Osteoblast (primary cell): ENCODE data around the gene RIC8A. TPM values are rescaled to one million over a fixed set of nuclear protein-coding genes. Genes with fewer than 3 reads are reported as not detected.

Experiments
- DNase-seq: peaks from one replicate; pipeline ENCODE4 v3.0.0; 2011; ENCODE audit warnings: low spot score, mixed read lengths; ENCODE audit not compliant: insufficient read length; ENCODE audit errors: missing footprints
- H2AFZ ChIP-seq: 2 replicates; pipeline ENCODE4 v1.6.0; 2011; ENCODE audit warnings: mild to moderate bottlenecking, low read length
- H3K27ac ChIP-seq: 2 replicates; pipeline ENCODE4 v1.5.1; 2011; ENCODE audit warnings: mild to moderate bottlenecking, low read depth, low read length, moderate library complexity
- H3K27me3 ChIP-seq: 2 replicates; pipeline ENCODE4 v1.6.0; 2012; ENCODE audit warnings: mild to moderate bottlenecking, control low read depth, inconsistent platforms, low read length, moderate library complexity; ENCODE audit not compliant: insufficient read depth
- H3K36me3 ChIP-seq: 2 replicates; pipeline ENCODE4 v1.5.1; 2011; ENCODE audit warnings: mild to moderate bottlenecking, low read length, control low read depth, moderate library complexity; ENCODE audit not compliant: insufficient read depth
- H3K4me1 ChIP-seq: 2 replicates; pipeline ENCODE4 v1.5.1; 2011; ENCODE audit warnings: mild to moderate bottlenecking, low read length, control low read depth, moderate library complexity; ENCODE audit not compliant: insufficient read depth
- H3K4me2 ChIP-seq: 2 replicates; pipeline ENCODE4 v1.6.0; 2011; ENCODE audit warnings: mild to moderate bottlenecking, low read length; ENCODE audit not compliant: insufficient read depth
- H3K4me3 ChIP-seq: fragments of 200-600 bp; sonication (generic); 3 replicates; pipeline ENCODE4 v1.5.1; 2012; ENCODE audit warnings: mild to moderate bottlenecking, low read length, inconsistent platforms; ENCODE audit not compliant: insufficient read depth
- H3K79me2 ChIP-seq: 2 replicates; pipeline ENCODE4 v1.6.0; 2012; ENCODE audit warnings: mild to moderate bottlenecking, low read length, control low read depth, inconsistent platforms; ENCODE audit not compliant: insufficient read depth
- H3K9me3 ChIP-seq: 2 replicates; pipeline ENCODE4 v1.5.1; 2011; ENCODE audit warnings: low read depth, low read length, control low read depth
- H4K20me1 ChIP-seq: 2 replicates; pipeline ENCODE4 v1.6.0; 2012; ENCODE audit warnings: mild to moderate bottlenecking, low read length, control low read depth; ENCODE audit not compliant: insufficient read depth
- CTCF ChIP-seq: IDR thresholded peaks from 2 replicates; pipeline ENCODE4 v1.5.1; 2011; ENCODE audit warnings: mild to moderate bottlenecking, low read depth, low read length, moderate library complexity; ENCODE audit errors: extremely low read depth
- total RNA-seq: library from RNA; depleted of rRNA; stranded (reverse); fragments of >200 nt; gene quantifications from 2 replicates; pipeline ENCODE4 v1.2.3, GENCODE V29; 2012

RIC8A gene
- total RNA-seq, 1 donor = 134 TPM

- no peaks in the 10 kb centered on the region for H3K27me3 ChIP-seq
- H3K4me3 ChIP-seq = no peak overlapping the region
- no peak for TF ChIP-seq CTCF
- peaks cover 38% of the 10 kb centered on the region for H3K36me3 ChIP-seq
- H2AFZ ChIP-seq = no peak overlapping the region
- no peak overlapping the region for H3K4me2 ChIP-seq
- peaks cover 57% of the 10 kb centered on the region for H3K79me2 ChIP-seq
- H4K20me1 ChIP-seq = peaks cover 53% of the 10 kb centered on the region
- peaks cover 12% of the 10 kb centered on the region for H3K4me1 ChIP-seq
- H3K9me3 ChIP-seq = no peaks in the 10 kb centered on the region
- H3K27ac ChIP-seq = peak overlapping the region; percentile 46
- peak; percentile 58 for DNase-seq
These were observed 3.4 kb upstream of the RIC8A start for GRCh38 chr11:203945-204586.

- Histone ChIP-seq H3K36me3 (peaks cover 40% of the 10 kb centered on the region), H3K9me3 (no peaks in the 10 kb centered on the region)
These were observed 2.9 kb upstream of the RIC8A start for GRCh38 chr11:204587-205109.

GRCh38 chr11:205221-206001, 2.1 kb upstream of the RIC8A start:
- peaks cover 70% of the 10 kb centered on the region for H3K79me2 ChIP-seq
- peak overlapping the region; percentile 90 for H3K4me2 ChIP-seq
- H4K20me1 ChIP-seq = peaks cover 62% of the 10 kb centered on the region
- peaks cover 48% of the 10 kb centered on the region for H3K36me3 ChIP-seq
- peaks cover 26% of the 10 kb centered on the region for H3K4me1 ChIP-seq
- H3K4me3 ChIP-seq = peak overlapping the region; percentile 99
- H3K9me3 ChIP-seq = no peaks in the 10 kb centered on the region
- H3K27ac ChIP-seq = peak overlapping the region; percentile 99
- no peak overlapping the region for H2AFZ ChIP-seq
- DNase-seq = peak; percentile 65
- TF ChIP-seq CTCF = no peak
- no peaks in the 10 kb centered on the region for H3K27me3 ChIP-seq

More at GRCh38 chr11:204587-205109, 2.9 kb upstream of the RIC8A start:
- peak; percentile 42 for DNase-seq
- Histone ChIP-seq H3K4me3 (no peak overlapping the region), H3K4me2 (no peak overlapping the region), H3K27ac (peak overlapping the region; percentile 46), H4K20me1 (peaks cover 58% of the 10 kb centered on the region), H3K79me2 (peaks cover 62% of the 10 kb centered on the region), H2AFZ (no peak overlapping the region), H3K4me1 (peaks cover 18% of the 10 kb centered on the region), H3K27me3 (no peaks in the 10 kb centered on the region)
- no peak for TF ChIP-seq CTCF

- Histone ChIP-seq H3K79me2 (peaks cover 76% of the 10 kb centered on the region), H3K4me1 (peaks cover 31% of the 10 kb centered on the region), H4K20me1 (peaks cover 67% of the 10 kb centered on the region), H3K4me2 (peak overlapping the region; percentile 90), H3K27ac (peak overlapping the region; percentile 99), H3K9me3 (no peaks in the 10 kb centered on the region), H2AFZ (no peak overlapping the region), H3K36me3 (peaks cover 50% of the 10 kb centered on the region), H3K27me3 (no peaks in the 10 kb centered on the region), H3K4me3 (peak overlapping the region; percentile 99)
- DNase-seq = peak; percentile 88
- TF ChIP-seq CTCF = no peak
These were observed 1.5 kb upstream of the RIC8A start for GRCh38 chr11:206002-206384.
